Gastrocnemius medialis (tissue), 4 donors: ENCODE data around the gene LDLRAD3.

Experiments used
- CTCF ChIP-seq, 5 experiments: fragments of 450-650 bp in 3 of 5; fragments of 200-600 bp in 2 of 5; sonication (generic) in 2 of 5; IDR thresholded peaks in 4 of 5; conservative IDR thresholded peaks in 1 of 5; 1 replicate in 4 of 5; 2 replicates in 1 of 5; pipeline ENCODE4 v1.5.1; 2016 to 2019; ENCODE audit warnings: antibody characterized with exemption in 5 of 5, mild to moderate bottlenecking in 3 of 5, moderate library complexity in 3 of 5
- POLR2A ChIP-seq, 2 donors: fragments of 450-650 bp; IDR thresholded peaks; one replicate each; pipeline ENCODE4 v1.6.1; 2017; ENCODE audit warnings: antibody characterized with exemption in 2 of 2, mild to moderate bottlenecking in 2 of 2, moderate library complexity in 2 of 2

- TF ChIP-seq CTCF (IDR thresholded peaks at IDR 0.05 in 4 of 5, conservative IDR thresholded peaks at IDR 0.05 in 1 of 5), result no peak
- TF ChIP-seq POLR2A (IDR thresholded peaks at IDR 0.05), result no peak
Observed at GRCh38 chr11:36114095-36114494, 170.2 kb downstream of the LDLRAD3 start.
